Bronchial epithelial cell (primary cell): Measurements from ENCODE around the gene ELANE. TPM values are rescaled to one million over a fixed set of nuclear protein-coding genes. Genes with fewer than 3 reads are reported as not detected.
A peak's percentile ranks its signal among the peaks of the same experiment; 100 is the strongest.

Source experiments
- DNase-seq: peaks from one replicate; pipeline ENCODE4 v3.0.0-alpha.2; 2010; ENCODE audit warnings: low read depth
- FAIRE-seq: peaks from 2 replicates; lab custom pipeline; 2011; peaks lifted over from hg19 to GRCh38; lab: Jason Lieb, UNC
- H3K27me3 ChIP-seq: 2 replicates; pipeline ENCODE4 v1.5.1; 2011; ENCODE audit warnings: low read length; ENCODE audit not compliant: control insufficient read depth, insufficient read depth
- H3K36me3 ChIP-seq: 2 replicates; pipeline ENCODE4 v1.5.1; 2011; ENCODE audit warnings: low read length; ENCODE audit not compliant: control insufficient read depth, insufficient read depth
- H3K4me3 ChIP-seq: 2 replicates; pipeline ENCODE4 v1.5.1; 2011; ENCODE audit warnings: mild to moderate bottlenecking, low read depth, low read length, control low read depth
- CTCF ChIP-seq: IDR thresholded peaks from 2 replicates; pipeline ENCODE4 v1.5.1; 2011; ENCODE audit warnings: mild to moderate bottlenecking, moderate library complexity, low read length, control low read depth, inconsistent platforms; ENCODE audit not compliant: insufficient read depth, severe bottlenecking
- total RNA-seq: library from RNA; depleted of rRNA; stranded (reverse); fragments of >200 nt; gene quantifications from 2 replicates; pipeline ENCODE4 v1.2.1, GENCODE V29; 2014

Gene ELANE
- total RNA-seq, 1 donor from 2014 or later = not detected

- Histone ChIP-seq H3K27me3 (no peaks in the 10 kb centered on the region), H3K36me3 (peaks cover 2% of the 10 kb centered on the region), H3K4me3 (peak overlapping the region; percentile 2)
- FAIRE-seq = no peak
- DNase-seq = peak; percentile 62
- TF ChIP-seq CTCF = no peak
Observed at GRCh38 chr19:862581-863314, 10.6 kb downstream of the ELANE start.

- Histone ChIP-seq H3K36me3 (peaks cover 6% of the 10 kb centered on the region), H3K27me3 (no peaks in the 10 kb centered on the region), H3K4me3 (no peak overlapping the region)
- no peak for DNase-seq
- no peak for TF ChIP-seq CTCF
- FAIRE-seq = no peak
Observed at GRCh38 chr19:863315-863620, 11.2 kb downstream of the ELANE start.

- no peak for DNase-seq
- no peak for TF ChIP-seq CTCF
- Histone ChIP-seq H3K4me3 (no peak overlapping the region), H3K27me3 (no peaks in the 10 kb centered on the region), H3K36me3 (peaks cover 9% of the 10 kb centered on the region)
- no peak for FAIRE-seq
Observed at GRCh38 chr19:866769-867300, 14.7 kb downstream of the ELANE start.

- no peak for FAIRE-seq
- peaks cover 9% of the 10 kb centered on the region for H3K36me3 ChIP-seq
- no peaks in the 10 kb centered on the region for H3K27me3 ChIP-seq
- TF ChIP-seq CTCF = no peak
- H3K4me3 ChIP-seq = no peak overlapping the region
- no peak for DNase-seq
Observed at GRCh38 chr19:867301-867793, 15.2 kb downstream of the ELANE start.

- TF ChIP-seq CTCF = no peak
- DNase-seq (no peak), FAIRE-seq (no peak)
- no peak overlapping the region for H3K4me3 ChIP-seq
- H3K36me3 ChIP-seq = peaks cover 9% of the 10 kb centered on the region
- H3K27me3 ChIP-seq = no peaks in the 10 kb centered on the region
Observed at GRCh38 chr19:867855-868457, 15.9 kb downstream of the ELANE start.
